C4-2B (cell line): ENCODE results near the gene SLC27A5.
"Not testable (repeated sequence)": the region's sequence is repeated elsewhere in the genome, so short reads cannot be mapped to it uniquely, and the experiment has no call there.

Experiments
- H3K27ac ChIP-seq: fragments of 450-650 bp; 2 replicates; pipeline ENCODE4 v1.5.1; 2017
- CTCF ChIP-seq: fragments of 450-650 bp; conservative IDR thresholded peaks from 2 replicates; pipeline ENCODE4 v1.5.1; 2017; ENCODE audit warnings: mild to moderate bottlenecking
- ZFX ChIP-seq: fragments of 450-650 bp; IDR thresholded peaks from 2 replicates; pipeline ENCODE4 v1.6.1; 2017

The SLC27A5 gene

GRCh38 chr19:58471736-58472135 is 40.1 kb downstream of the SLC27A5 start:
- no peak overlapping the region for H3K27ac ChIP-seq
- TF ChIP-seq ZFX: no peak
- TF ChIP-seq CTCF: no peak

GRCh38 chr19:58470837-58471543 is 40.8 kb downstream of the SLC27A5 start:
- not testable (repeated sequence) for H3K27ac ChIP-seq

- TF ChIP-seq ZFX: no peak
- TF ChIP-seq CTCF: no peak
- H3K27ac ChIP-seq: no peak overlapping the region
Observed at GRCh38 chr19:58469241-58470013, 42.4 kb downstream of the SLC27A5 start.

- TF ChIP-seq ZFX: no peak
- TF ChIP-seq CTCF: no peak
- H3K27ac ChIP-seq: no peak overlapping the region
Observed at GRCh38 chr19:58468216-58468839, 43.5 kb downstream of the SLC27A5 start.

- peak; percentile 34; the same call in 1 of the 2 replicates for TF ChIP-seq ZFX
- TF ChIP-seq CTCF: no peak
- peak within 1 kb of the TSS; percentile 72 for H3K27ac ChIP-seq
Observed at GRCh38 chr19:58466760-58467589, 44.8 kb downstream of the SLC27A5 start, which contains the start of gene ZNF324. Gene ZNF324, plus strand, starts transcription at chr19:58467080. Its CDS starts 2,106 bp downstream, at chr19:58469186.

- TF ChIP-seq CTCF: no peak
- no peak for TF ChIP-seq ZFX
- H3K27ac ChIP-seq: peak overlapping the region; percentile 72
Observed at GRCh38 chr19:58466089-58466759, 45.6 kb downstream of the SLC27A5 start.

- no peak overlapping the region for H3K27ac ChIP-seq
- TF ChIP-seq ZFX (no peak), CTCF (no peak)
Observed at GRCh38 chr19:58460039-58460438, 51.8 kb downstream of the SLC27A5 start.
